ENCODE results near the gene SLC12A5. TPM values are rescaled to one million over a fixed set of nuclear protein-coding genes. Genes with fewer than 3 reads are reported as not detected.

Gene SLC12A5
- total RNA-seq, 4 donors from 2014 or later, result not detected

DNA sequence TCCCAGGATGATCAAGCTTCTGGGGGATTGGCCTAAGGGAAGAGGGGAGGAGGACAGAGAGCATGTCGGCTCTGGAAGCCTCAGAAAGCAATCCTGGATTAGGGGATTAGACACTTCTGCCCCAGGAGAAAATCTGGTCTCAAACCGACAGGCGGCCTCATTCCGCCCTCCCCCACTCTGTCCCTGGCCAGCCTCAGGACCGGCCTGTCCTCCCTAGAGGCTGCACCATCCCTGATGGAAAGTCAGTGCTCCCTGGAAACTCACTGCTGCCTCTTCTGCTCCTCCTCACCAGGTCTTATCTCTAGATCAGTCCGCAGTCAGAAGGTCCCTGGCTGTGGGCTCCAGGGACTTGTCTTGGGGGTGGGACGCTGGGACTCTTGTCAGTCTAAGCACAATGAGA lies 905 bp upstream of the SLC12A5 start:
- no peaks in the 10 kb centered on the region for H3K9me3 ChIP-seq
- no peak overlapping the region for H3K4me3 ChIP-seq
- DNase-seq (no peak), ATAC-seq (no peak)
- intact Hi-C loops (cut with DNase I; ENCODE audit: low total_unique reads) (no loop called here), in situ Hi-C loops (cut with MboI; ENCODE audit: low sequenced_read_pairs in 4 of 4) (no loop called here)
- H3K4me1 ChIP-seq, result no peaks in the 10 kb centered on the region
- TF ChIP-seq, protein P1, sequence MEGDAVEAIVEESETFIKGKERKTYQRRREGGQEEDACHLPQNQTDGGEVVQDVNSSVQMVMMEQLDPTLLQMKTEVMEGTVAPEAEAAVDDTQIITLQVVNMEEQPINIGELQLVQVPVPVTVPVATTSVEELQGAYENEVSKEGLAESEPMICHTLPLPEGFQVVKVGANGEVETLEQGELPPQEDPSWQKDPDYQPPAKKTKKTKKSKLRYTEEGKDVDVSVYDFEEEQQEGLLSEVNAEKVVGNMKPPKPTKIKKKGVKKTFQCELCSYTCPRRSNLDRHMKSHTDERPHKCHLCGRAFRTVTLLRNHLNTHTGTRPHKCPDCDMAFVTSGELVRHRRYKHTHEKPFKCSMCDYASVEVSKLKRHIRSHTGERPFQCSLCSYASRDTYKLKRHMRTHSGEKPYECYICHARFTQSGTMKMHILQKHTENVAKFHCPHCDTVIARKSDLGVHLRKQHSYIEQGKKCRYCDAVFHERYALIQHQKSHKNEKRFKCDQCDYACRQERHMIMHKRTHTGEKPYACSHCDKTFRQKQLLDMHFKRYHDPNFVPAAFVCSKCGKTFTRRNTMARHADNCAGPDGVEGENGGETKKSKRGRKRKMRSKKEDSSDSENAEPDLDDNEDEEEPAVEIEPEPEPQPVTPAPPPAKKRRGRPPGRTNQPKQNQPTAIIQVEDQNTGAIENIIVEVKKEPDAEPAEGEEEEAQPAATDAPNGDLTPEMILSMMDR (IDR thresholded peaks at IDR 0.05 in 4 of 5, conservative IDR thresholded peaks at IDR 0.05 in 1 of 5), result no peak
- H3K27me3 ChIP-seq, result peaks cover 76 to 94% (median 82%) of the 10 kb centered on the region in 3 donors
- no peaks in the 10 kb centered on the region for H3K36me3 ChIP-seq
- H3K27ac ChIP-seq, result no peak overlapping the region

DNA sequence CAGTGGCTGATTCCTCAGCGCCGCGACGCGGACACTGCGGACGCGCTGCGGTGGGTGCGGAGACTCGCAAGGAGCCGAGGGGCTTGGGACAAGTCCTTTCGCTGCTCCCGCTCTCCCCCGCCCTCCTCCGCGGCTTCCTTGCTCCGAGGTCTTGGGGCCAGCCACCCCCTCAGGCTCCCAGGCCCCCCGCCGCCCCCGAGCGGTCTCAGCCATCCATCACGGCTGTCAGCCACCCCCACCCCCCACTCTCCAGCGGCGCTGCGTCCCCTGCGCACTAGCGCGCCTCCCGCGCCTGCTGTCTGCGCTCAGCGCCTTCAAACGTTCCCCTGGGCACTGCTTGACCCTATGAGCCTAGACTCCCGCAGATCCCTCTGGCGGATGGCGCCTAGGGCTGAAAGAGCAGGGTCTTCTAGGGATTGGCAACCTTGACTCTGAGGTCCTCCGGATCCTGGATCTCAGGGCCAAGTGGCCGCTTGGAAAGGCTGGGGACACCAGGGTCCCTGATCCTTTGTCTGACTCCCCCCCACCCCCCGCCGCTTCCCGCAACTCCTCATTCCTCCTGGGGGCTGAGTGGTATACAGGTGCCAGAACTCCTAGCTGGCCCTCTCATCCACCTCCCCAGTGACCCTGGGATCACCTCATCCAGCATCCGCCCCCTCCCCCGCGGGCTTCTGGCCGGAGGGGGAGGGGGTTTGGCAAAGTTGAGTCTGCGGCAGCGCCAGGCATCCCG lies 1.4 kb downstream of the SLC12A5 start:
- TF ChIP-seq, protein P1 (IDR thresholded peaks at IDR 0.05 in 4 of 5, conservative IDR thresholded peaks at IDR 0.05 in 1 of 5), result no peak
- no peak for TF ChIP-seq POLR2A (IDR thresholded peaks at IDR 0.05)
- in situ Hi-C loops (cut with MboI; ENCODE audit: low sequenced_read_pairs in 4 of 4) (no loop called here), intact Hi-C loops (cut with DNase I; ENCODE audit: low total_unique reads) (no loop called here)
- no peak overlapping the region for H3K4me3 ChIP-seq
- no peak for DNase-seq
- peaks cover 78 to 86% (median 85%) of the 10 kb centered on the region in 3 donors for H3K27me3 ChIP-seq
- H3K9me3 ChIP-seq, result no peaks in the 10 kb centered on the region
- H3K27ac ChIP-seq, result no peak overlapping the region
- H3K36me3 ChIP-seq, result no peaks in the 10 kb centered on the region
- no peaks in the 10 kb centered on the region for H3K4me1 ChIP-seq
- no peak for ATAC-seq

DNA sequence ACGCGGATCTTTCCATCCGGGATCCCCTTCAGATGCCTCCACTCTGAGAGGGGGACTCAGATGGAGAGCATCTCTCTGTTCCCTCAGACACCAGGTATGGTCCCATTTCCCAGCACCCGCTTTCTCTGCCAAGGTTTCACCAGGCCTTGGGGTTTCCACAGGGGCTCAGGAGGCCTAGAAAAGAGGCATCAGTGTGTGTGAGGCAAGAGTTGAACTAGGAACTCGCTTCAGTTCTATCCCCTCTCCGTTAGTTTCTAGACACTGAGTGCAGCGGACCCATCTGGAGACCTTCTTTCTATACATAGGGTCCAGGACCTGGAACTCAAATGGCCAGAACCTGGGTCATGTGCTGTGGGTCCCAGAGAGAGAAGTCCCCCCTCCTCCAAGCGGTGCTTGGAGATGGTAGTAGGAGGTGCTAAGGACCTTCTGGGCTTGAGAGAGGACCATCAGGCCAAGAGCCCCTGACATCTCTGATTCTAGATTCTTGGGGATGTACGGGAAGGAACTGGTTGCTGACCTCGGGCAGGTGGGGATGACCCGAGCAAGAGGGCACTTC lies 2.1 kb downstream of the SLC12A5 start:
- H3K27ac ChIP-seq, result no peak overlapping the region
- H3K4me1 ChIP-seq, result no peaks in the 10 kb centered on the region
- H3K36me3 ChIP-seq, result no peaks in the 10 kb centered on the region
- H3K27me3 ChIP-seq, result peaks cover 74 to 80% (median 79%) of the 10 kb centered on the region in 3 donors
- TF ChIP-seq POLR2A (IDR thresholded peaks at IDR 0.05), result no peak
- TF ChIP-seq, protein P1 (IDR thresholded peaks at IDR 0.05 in 4 of 5, conservative IDR thresholded peaks at IDR 0.05 in 1 of 5), result no peak
- no peak for ATAC-seq
- intact Hi-C loops (cut with DNase I; ENCODE audit: low total_unique reads), result no loop called here
- no peaks in the 10 kb centered on the region for H3K9me3 ChIP-seq
- in situ Hi-C loops (cut with MboI; ENCODE audit: low sequenced_read_pairs in 4 of 4), result no loop called here
- no peak for DNase-seq
- H3K4me3 ChIP-seq, result no peak overlapping the region

DNA sequence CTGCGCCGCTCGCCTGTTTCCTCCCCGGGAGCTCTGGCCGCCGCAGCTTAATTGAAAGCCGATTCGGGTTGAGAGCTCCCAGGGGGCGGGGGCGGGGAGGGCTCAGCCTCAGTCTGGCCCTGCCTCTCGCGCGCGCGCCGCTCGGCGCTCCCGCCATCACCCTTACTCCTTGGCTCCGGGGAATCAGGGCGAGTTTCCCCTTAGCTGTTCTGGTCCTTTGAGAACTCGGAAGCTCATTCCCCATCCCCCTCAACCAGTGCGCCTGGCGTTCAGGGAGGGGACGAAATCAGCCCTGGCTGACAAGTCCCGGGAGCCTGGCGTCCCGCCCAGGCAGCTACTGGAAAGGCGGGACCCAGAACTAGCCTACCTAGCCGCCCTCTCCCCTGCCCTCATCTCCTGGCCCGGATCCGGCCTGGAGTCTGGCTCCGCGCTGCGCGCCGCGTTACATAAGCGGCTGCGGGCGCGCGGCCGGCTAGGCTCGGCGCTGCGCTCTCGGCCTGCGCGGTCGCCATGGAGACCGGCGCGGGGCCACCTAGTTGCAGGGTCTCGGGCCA lies 2.8 kb downstream of the SLC12A5 start:
- Histone ChIP-seq H3K36me3 (no peaks in the 10 kb centered on the region), H3K4me3 (no peak overlapping the region), H3K9me3 (no peaks in the 10 kb centered on the region), H3K27ac (no peak overlapping the region), H3K4me1 (no peaks in the 10 kb centered on the region), H3K27me3 (peaks cover 69 to 75% (median 72%) of the 10 kb centered on the region in 3 donors)
- ATAC-seq, result no peak
- DNase-seq, result no peak
- intact Hi-C loops (cut with DNase I; ENCODE audit: low total_unique reads), result no loop called here
- in situ Hi-C loops (cut with MboI; ENCODE audit: low sequenced_read_pairs in 4 of 4), result no loop called here
- no peak for TF ChIP-seq POLR2A (IDR thresholded peaks at IDR 0.05)
- TF ChIP-seq, protein P1 (IDR thresholded peaks at IDR 0.05 in 4 of 5, conservative IDR thresholded peaks at IDR 0.05 in 1 of 5), result no peak

Data from gastrocnemius medialis (tissue), 4 donors.